IMR-90 (cell line): ENCODE data around the gene MISP3. TPM values are rescaled to one million over a fixed set of nuclear protein-coding genes. Genes with fewer than 3 reads are reported as not detected.

ENCODE experiments used
- ATAC-seq: fragments of 200-7000 bp; cut with Tn5 transposase; 2 replicates; pipeline ENCODE4 v1.9.1; 2020; ENCODE audit warnings: low read depth, mild to moderate bottlenecking, moderate library complexity
- BruUV-seq: library from RNA; stranded (reverse); fragments of 400-500 nt; replicated peaks from 2 replicates; lab custom pipeline; 2021; lab: Mats Ljungman, UMichigan
- CTCF ChIA-PET: fragments of 300-600 bp; formaldehyde crosslinking; extraction: SDS; loops from one replicate; lab custom pipeline; 2021; ENCODE audit warnings: antibody characterized with exemption; lab: Yijun Ruan, JAX
- POLR2A ChIA-PET: fragments of 300-600 bp; sonication (Branson Sonifier 250); formaldehyde crosslinking; loops from one replicate; lab custom pipeline; 2022; ENCODE audit warnings: antibody characterized with exemption; ENCODE audit not compliant: unreplicated experiment; lab: Charles Lee
- DNase-seq: peaks from one replicate; pipeline ENCODE4 v3.0.0; 2013
- H2AFZ ChIP-seq: replicated peaks from 2 replicates; pipeline ENCODE3; 2013; ENCODE audit warnings: low read length, mild to moderate bottlenecking; ENCODE audit not compliant: poor library complexity
- H2AK5ac ChIP-seq: 2 replicates; pipeline ENCODE4 v1.6.1; 2013; ENCODE audit warnings: low read depth, low read length, inconsistent platforms
- H2AK9ac ChIP-seq: replicated peaks from 2 replicates; pipeline ENCODE3; 2013; ENCODE audit warnings: mild to moderate bottlenecking, low read depth, low read length, moderate library complexity; ENCODE audit not compliant: poor library complexity
- H2BK120ac ChIP-seq: 2 replicates; pipeline ENCODE4 v1.6.1; 2013; ENCODE audit warnings: low read depth, low read length, inconsistent platforms
- H2BK15ac ChIP-seq: 3 replicates; pipeline ENCODE4 v1.6.1; 2013; ENCODE audit warnings: low read depth, low read length, inconsistent platforms
- H2BK20ac ChIP-seq: 2 replicates; pipeline ENCODE4 v1.6.1; 2013; ENCODE audit warnings: low read depth, mild to moderate bottlenecking, inconsistent platforms, low read length, moderate library complexity
- H2BK5ac ChIP-seq: 2 replicates; pipeline ENCODE4 v1.6.1; 2013; ENCODE audit warnings: mild to moderate bottlenecking, low read depth, low read length, inconsistent platforms; ENCODE audit not compliant: poor library complexity, severe bottlenecking
- H3K14ac ChIP-seq: replicated peaks from 2 replicates; pipeline ENCODE4 v1.6.1; 2013; ENCODE audit warnings: low read depth, low read length, inconsistent platforms
- H3K18ac ChIP-seq: 2 replicates; pipeline ENCODE4 v1.6.1; 2013; ENCODE audit warnings: low read depth, low read length, control low read depth
- H3K23ac ChIP-seq: 2 replicates; pipeline ENCODE4 v1.6.1; 2013; ENCODE audit warnings: low read depth, low read length, inconsistent platforms
- H3K27ac ChIP-seq: 2 replicates; pipeline ENCODE4 v1.5.1; 2013; ENCODE audit warnings: mild to moderate bottlenecking, control low read depth, low read length; ENCODE audit not compliant: insufficient read depth
- H3K27me3 ChIP-seq: 2 replicates; pipeline ENCODE4 v1.6.1; 2013; ENCODE audit warnings: low read length; ENCODE audit not compliant: control insufficient read depth, insufficient read depth
- H3K36me3 ChIP-seq: 2 replicates; pipeline ENCODE4 v1.6.1; 2013; ENCODE audit warnings: low read length, mixed read lengths; ENCODE audit not compliant: control insufficient read depth, insufficient read depth
- H3K4ac ChIP-seq: 2 replicates; pipeline ENCODE4 v1.6.1; 2013; ENCODE audit warnings: low read depth, low read length, inconsistent platforms
- H3K4me1 ChIP-seq: 2 replicates; pipeline ENCODE4 v1.6.1; 2013; ENCODE audit warnings: low read length, mixed read lengths; ENCODE audit not compliant: control insufficient read depth, insufficient read depth
- H3K4me2 ChIP-seq: 2 replicates; pipeline ENCODE4 v1.6.1; 2013; ENCODE audit warnings: low read depth, mild to moderate bottlenecking, control low read depth, low read length, moderate library complexity
- H3K4me3 ChIP-seq: 2 replicates; pipeline ENCODE4 v1.5.1; 2013; ENCODE audit warnings: low read depth, mild to moderate bottlenecking, control low read depth, low read length, moderate library complexity; ENCODE audit not compliant: insufficient read depth
- H3K56ac ChIP-seq: 2 replicates; pipeline ENCODE4 v1.6.1; 2013; ENCODE audit warnings: low read length, inconsistent platforms; ENCODE audit not compliant: insufficient read depth; ENCODE audit errors: extremely low read depth
- H3K79me1 ChIP-seq, 2 experiments: 2 replicates each; pipeline ENCODE4 v1.6.1; 2013; ENCODE audit warnings: low read length in 2 of 2, inconsistent platforms in 1 of 2, low read depth in 1 of 2
- H3K9ac ChIP-seq: 2 replicates; pipeline ENCODE4 v1.6.1; 2013; ENCODE audit warnings: low read depth, low read length, control low read depth
- H3K9me1 ChIP-seq: 2 replicates; pipeline ENCODE4 v1.6.1; 2013; ENCODE audit warnings: low read length, inconsistent platforms; ENCODE audit not compliant: insufficient read depth
- H3K9me3 ChIP-seq: 2 replicates; pipeline ENCODE4 v1.6.1; 2013; ENCODE audit warnings: low read length; ENCODE audit not compliant: control insufficient read depth, insufficient read depth
- H4K20me1 ChIP-seq: 2 replicates; pipeline ENCODE4 v1.6.1; 2013; ENCODE audit warnings: low read length, inconsistent platforms; ENCODE audit not compliant: insufficient read depth
- H4K5ac ChIP-seq: 2 replicates; pipeline ENCODE4 v1.6.1; 2013; ENCODE audit warnings: mild to moderate bottlenecking, low read depth, low read length, control low read depth
- H4K8ac ChIP-seq, 2 experiments: 2 replicates each; pipeline ENCODE4 v1.6.1; 2013; ENCODE audit warnings: low read depth in 2 of 2, low read length in 2 of 2, control low read depth in 1 of 2, inconsistent platforms in 1 of 2
- H4K91ac ChIP-seq: 2 replicates; pipeline ENCODE4 v1.6.1; 2013; ENCODE audit warnings: low read depth, low read length, inconsistent platforms; ENCODE audit not compliant: insufficient read depth
- BHLHE40 ChIP-seq: fragments of 150-350 bp; IDR thresholded peaks from 2 replicates; pipeline ENCODE4 v1.6.1; 2016; ENCODE audit warnings: mild to moderate bottlenecking, low read depth, low read length
- CHD1 ChIP-seq: IDR thresholded peaks from 2 replicates; pipeline ENCODE4 v1.6.1; 2012; ENCODE audit warnings: low read depth, low read length, improper control_type of control experiment
- MAFK ChIP-seq: IDR thresholded peaks from 2 replicates; pipeline ENCODE4 v1.6.1; 2012; ENCODE audit warnings: low read depth, low read length, improper control_type of control experiment
- MXI1 ChIP-seq: IDR thresholded peaks from 2 replicates; pipeline ENCODE4 v1.6.1; 2012; ENCODE audit warnings: low read depth, mild to moderate bottlenecking, low read length, moderate library complexity, borderline replicate concordance
- NFE2L2 ChIP-seq: fragments of 150-350 bp; IDR thresholded peaks from 2 replicates; pipeline ENCODE4 v1.6.1; 2016; ENCODE audit warnings: low read depth, mild to moderate bottlenecking, low read length
- RAD21 ChIP-seq: IDR thresholded peaks from 2 replicates; pipeline ENCODE4 v1.6.1; 2012; ENCODE audit warnings: low read length, improper control_type of control experiment
- RCOR1 ChIP-seq: IDR thresholded peaks from 2 replicates; pipeline ENCODE4 v1.6.1; 2012; ENCODE audit warnings: mild to moderate bottlenecking, low read length, improper control_type of control experiment; ENCODE audit not compliant: insufficient replicate concordance
- WGBS, 2 experiments: methylation state at CpG; one replicate each; pipeline versions ENCODE4 v1.1.5 to v1.1.7; 2013; ENCODE audit warnings: missing lambda C conversion rate in 2 of 2; ENCODE audit not compliant: insufficient read length in 1 of 2; ENCODE audit errors: extremely low coverage in 2 of 2; 5-methylcytosine and 5-hydroxymethylcytosine counted together
- dilution Hi-C: fragments of 300-500 bp; cut with HindIII; formaldehyde crosslinking; loops from one replicate; pipeline ENCODE4 v1.14.3; 2018; ENCODE audit warnings: low sequenced_read_pairs; ENCODE audit not compliant: unreplicated experiment
- in situ Hi-C: fragments of 300-500 bp; cut with MboI; formaldehyde crosslinking; loops from 3 replicates; pipeline ENCODE4 v1.14.3; 2019; ENCODE audit warnings: low sequenced_read_pairs, inconsistent platforms, mixed read lengths
- intact Hi-C: fragments of 100-400 bp; cut with micrococcal nuclease; formaldehyde crosslinking; loops from 2 replicates; pipeline ENCODE4 v1.10.0; 2022
- polyA plus RNA-seq, 3 experiments: library from polyadenylated mRNA; depleted of rRNA; stranded (reverse); fragments of >200 nt; gene quantifications; 2 replicates each; pipeline ENCODE4 v1.2.3, GENCODE V29; 2012; ENCODE audit warnings: low replicate concordance in 1 of 3
- total RNA-seq: library from RNA; depleted of rRNA; stranded (reverse); fragments of >200 nt; gene quantifications from 2 replicates; pipeline ENCODE4 v1.2.3, GENCODE V29; 2012
- TF ChIP-seq, protein P1 (sequence below): fragments of 150-350 bp; IDR thresholded peaks from 2 replicates; pipeline ENCODE4 v1.6.1; 2017; ENCODE audit warnings: mild to moderate bottlenecking, antibody characterized with exemption, low read length, low read depth

The MISP3 gene
- total and polyA plus RNA-seq, 2 of the 4 experiments (the other 2 are of a cell fraction), result under 0.01 to 0.68 TPM

DNA sequence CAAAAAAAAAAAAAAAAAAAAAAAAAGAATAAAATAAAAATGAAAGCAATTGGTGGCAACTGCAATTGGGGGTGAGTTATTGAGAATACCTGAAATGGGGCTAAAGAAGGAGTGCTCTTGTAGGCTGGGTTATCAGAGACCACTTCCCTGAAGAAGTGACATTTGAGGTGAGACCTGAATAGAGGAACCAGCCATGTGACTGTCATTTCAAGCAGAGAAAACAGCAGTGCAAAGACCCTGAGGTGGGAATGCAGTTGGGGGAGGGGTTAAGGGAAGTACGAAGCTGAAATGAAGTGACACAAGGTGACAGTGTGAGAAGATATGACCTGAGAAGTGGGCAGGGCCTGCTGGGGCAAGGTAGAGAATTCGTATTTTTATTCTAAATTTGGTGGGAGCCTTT lies 6.5 kb upstream of the MISP3 start:
- H2BK15ac ChIP-seq, result no peak overlapping the region
- H3K18ac ChIP-seq, result no peak overlapping the region
- dilution Hi-C loops, result no loop called here
- intact Hi-C loops, result no loop called here
- H3K36me3 ChIP-seq, result no peaks in the 10 kb centered on the region
- no peak overlapping the region for H2BK5ac ChIP-seq
- H4K91ac ChIP-seq, result no peak overlapping the region
- H3K4me2 ChIP-seq, result no peak overlapping the region
- H2AFZ ChIP-seq, result no peak overlapping the region
- no peak for DNase-seq
- in situ Hi-C loops, result no loop called here
- POLR2A ChIA-PET, result no interaction called here
- H3K27ac ChIP-seq, result no peak overlapping the region
- H3K23ac ChIP-seq, result no peak overlapping the region
- H2BK20ac ChIP-seq, result no peak overlapping the region
- no peak overlapping the region for H4K8ac ChIP-seq
- H2BK120ac ChIP-seq, result no peak overlapping the region
- no peaks in the 10 kb centered on the region for H3K9me1 ChIP-seq
- H3K4ac ChIP-seq, result no peak overlapping the region
- no peak overlapping the region for H4K5ac ChIP-seq
- WGBS, 2 experiments, result 73% methylated on average over 1 of the region's 2 CpGs; no CpG with 5 or more reads in 1 of the 2 experiments
- no peak overlapping the region for H3K56ac ChIP-seq
- no peaks in the 10 kb centered on the region for H4K20me1 ChIP-seq
- no peak overlapping the region for H2AK5ac ChIP-seq
- H3K14ac ChIP-seq, result no peak overlapping the region
- BruUV-seq, result no TSS peak
- TF ChIP-seq, protein P1, sequence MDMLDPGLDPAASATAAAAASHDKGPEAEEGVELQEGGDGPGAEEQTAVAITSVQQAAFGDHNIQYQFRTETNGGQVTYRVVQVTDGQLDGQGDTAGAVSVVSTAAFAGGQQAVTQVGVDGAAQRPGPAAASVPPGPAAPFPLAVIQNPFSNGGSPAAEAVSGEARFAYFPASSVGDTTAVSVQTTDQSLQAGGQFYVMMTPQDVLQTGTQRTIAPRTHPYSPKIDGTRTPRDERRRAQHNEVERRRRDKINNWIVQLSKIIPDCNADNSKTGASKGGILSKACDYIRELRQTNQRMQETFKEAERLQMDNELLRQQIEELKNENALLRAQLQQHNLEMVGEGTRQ, result no peak
- TF ChIP-seq MAFK, result no peak
- TF ChIP-seq NFE2L2, result no peak
- no peak for TF ChIP-seq CHD1
- TF ChIP-seq RCOR1, result no peak
- no peak for TF ChIP-seq MXI1
- TF ChIP-seq RAD21, result no peak
- no peak for TF ChIP-seq BHLHE40
- H3K27me3 ChIP-seq, result peaks cover 7% of the 10 kb centered on the region
- no peak overlapping the region for H3K4me3 ChIP-seq
- CTCF ChIA-PET, result no interaction called here
- no peaks in the 10 kb centered on the region for H3K9me3 ChIP-seq
- no peaks in the 10 kb centered on the region for H3K79me1 ChIP-seq
- ATAC-seq, result no peak
- H3K9ac ChIP-seq, result no peak overlapping the region
- H2AK9ac ChIP-seq, result no peak overlapping the region
- H3K4me1 ChIP-seq, result no peaks in the 10 kb centered on the region
